ENCODE results near the gene GPATCH1. TPM values are rescaled to one million over a fixed set of nuclear protein-coding genes. Genes with fewer than 3 reads are reported as not detected.
A peak's percentile ranks its signal among the peaks of the same experiment; 100 is the strongest.
"Not testable (repeated sequence)": the region's sequence is repeated elsewhere in the genome, so short reads cannot be mapped to it uniquely, and the experiment has no call there.

GPATCH1 gene
- polyA plus RNA-seq, 1 donor, result 9.5 TPM

DNA sequence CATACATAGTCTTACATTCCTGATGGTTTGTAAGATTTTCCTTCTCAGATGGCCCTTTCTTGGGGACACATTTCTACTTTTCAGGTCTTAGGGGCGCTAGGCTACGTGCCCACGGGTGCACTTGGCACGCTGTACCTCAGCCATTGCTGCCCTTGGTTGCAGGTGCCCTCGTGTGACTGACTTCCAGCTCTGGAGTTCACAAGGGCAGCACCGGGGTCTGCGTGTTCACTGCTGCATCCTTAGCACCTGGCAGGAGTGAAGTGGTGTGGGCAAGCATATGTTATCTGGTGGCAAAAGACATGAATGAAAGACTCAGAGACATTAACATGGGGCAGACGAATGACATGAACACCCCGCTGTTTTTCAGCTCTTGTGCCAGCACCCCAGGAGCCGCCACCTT is 37.7 kb downstream of the GPATCH1 start:
- no peak for DNase-seq

DNA sequence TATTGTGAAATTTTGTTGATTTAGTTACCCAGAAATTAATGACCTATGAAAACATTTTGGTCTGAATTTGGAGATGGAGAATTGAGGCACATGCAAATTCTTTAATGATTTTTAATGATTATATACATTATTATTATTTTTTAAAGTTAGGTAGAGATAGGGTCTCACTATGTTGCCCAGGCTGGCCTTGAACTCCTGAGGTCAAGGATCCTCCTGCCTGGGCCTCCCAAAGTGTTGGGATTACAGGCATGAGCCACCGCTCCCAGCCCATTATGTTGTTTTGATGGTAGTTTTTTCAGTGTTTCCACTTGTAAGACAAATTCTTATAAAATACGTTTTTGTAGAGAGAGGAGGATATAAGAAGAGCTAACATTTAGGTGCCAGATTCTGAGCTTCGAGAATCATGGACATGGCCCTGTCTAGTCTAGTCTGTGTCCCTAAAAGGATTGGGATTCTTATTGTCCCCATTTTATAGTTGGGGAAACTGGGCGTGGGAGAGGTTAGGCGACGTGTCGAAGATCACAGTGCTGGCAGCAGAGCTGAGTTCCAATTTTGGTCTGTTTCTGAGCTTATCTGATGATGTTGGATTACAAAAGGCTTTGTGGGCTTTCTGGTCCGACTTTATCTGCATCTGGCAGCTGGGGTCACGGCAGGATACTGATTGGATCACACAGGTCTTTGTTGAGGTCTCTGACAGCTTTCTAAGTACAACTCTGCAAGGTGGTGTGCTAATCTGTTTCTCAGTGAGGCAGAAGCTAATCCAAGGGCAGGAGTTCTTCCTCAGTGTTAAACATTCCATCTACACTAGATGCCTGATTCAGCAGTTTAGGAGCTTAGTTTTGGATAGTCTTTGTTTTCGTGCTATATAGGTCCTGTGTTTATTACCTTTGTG is 43.5 kb downstream of the GPATCH1 start:
- DNase-seq, result no peak

DNA sequence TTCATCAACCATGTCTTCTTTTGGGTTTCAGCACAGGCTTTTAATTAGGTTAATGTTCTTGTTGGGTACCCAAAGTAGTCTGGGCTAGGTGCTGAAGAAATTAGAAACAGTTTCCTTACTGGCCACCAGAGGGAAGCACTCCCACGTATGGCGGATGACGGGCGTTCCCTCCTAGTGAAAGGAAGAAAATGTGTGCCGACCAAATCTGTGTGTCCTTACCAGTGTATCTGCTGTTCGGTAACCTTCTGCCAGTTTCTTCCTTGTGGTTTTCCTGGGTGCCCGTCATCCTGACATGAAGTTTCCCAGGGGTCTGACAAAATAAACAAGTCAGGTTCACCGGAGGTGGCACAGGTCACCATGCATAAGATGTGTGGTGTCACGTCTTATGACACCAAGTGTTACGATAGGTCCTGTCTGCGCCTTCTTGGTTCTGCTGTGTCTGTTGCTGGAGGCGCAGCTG is 45.0 kb downstream of the GPATCH1 start:
- peak; percentile 51 for DNase-seq

DNA sequence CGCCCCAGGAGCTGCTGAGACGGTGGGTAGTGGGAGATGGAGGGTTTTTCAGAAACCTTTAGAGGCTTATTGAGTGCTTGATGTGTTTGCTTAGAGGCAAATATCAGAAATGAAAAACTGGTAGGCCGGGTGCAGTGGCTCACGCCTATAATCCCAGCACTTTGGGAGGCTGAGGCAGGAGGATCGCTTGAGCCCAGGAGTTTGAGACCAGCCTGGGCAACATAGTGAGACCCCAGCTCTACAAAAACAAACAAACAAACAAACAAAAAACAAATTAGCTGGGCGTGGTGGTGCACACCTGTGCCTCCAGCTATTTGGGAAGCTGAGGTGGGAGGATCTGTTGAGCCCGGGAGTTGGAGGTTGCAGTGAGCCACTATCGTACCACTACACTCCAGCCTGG is 45.7 kb downstream of the GPATCH1 start:
- not testable (repeated sequence) for DNase-seq

DNA sequence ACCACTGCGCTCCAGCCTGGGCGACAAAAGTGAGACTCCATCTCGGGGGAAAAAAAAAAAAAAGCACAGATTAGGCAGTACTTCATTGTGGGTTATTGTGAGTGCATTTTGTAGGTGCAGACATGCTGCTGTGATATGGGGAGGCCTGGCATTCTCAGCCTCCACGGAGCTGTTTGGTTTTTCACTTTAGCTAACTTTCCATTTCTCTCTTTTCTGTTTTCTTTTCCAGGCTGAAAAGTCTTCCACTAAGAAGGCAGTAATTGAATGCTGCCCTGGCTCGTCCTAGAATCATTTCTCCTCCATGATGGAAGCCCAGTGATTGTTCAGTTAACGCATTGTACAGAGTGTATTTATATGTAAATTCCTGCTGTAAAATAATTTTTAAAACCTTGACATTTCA is 48.9 kb downstream of the GPATCH1 start:
- DNase-seq, result no peak

DNA sequence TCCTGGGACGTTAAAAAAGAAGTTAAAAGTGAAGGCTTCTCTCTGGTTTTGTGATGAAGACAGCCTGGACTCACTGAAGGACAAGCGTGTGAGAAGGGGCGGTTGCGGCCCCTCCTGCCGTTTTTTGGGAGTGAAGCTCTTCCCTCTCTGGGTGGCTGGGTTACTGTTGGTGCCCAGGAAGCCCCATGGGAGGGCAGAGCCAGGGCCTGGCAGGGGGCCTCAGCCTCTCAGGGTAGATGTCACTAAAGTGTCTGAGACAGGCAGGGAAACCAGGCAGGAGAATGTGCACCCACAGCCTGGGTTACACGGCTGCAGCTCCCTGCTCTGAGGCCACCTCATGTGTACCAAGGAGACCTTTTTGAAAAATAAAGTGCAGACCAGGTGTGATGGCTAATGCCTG is 49.5 kb downstream of the GPATCH1 start:
- no peak for DNase-seq

DNA sequence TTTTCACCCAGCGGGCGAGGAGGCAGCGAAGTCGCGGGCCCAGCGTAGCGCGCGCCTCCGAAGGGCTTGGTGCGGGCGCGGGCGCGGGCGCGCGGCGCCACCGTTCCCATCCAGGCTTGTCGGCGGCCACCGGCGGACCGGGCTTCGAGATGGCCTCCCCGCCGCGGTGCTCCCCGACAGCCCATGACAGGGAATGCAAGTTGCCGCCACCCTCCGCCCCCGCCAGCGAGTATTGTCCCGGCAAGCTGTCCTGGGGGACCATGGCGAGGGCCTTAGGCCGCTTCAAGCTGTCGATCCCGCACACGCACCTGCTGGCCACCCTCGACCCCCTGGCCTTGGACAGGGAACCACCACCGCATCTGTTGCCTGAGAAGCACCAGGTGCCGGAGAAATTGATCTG is 51.0 kb downstream of the GPATCH1 start, which contains the start of gene WDR88:
Gene WDR88, plus strand, starts transcription at position 94 of the 400 bp plus-strand sequence. Its CDS starts 56 bp downstream, at position 150.
- DNase-seq, result no peak

DNA sequence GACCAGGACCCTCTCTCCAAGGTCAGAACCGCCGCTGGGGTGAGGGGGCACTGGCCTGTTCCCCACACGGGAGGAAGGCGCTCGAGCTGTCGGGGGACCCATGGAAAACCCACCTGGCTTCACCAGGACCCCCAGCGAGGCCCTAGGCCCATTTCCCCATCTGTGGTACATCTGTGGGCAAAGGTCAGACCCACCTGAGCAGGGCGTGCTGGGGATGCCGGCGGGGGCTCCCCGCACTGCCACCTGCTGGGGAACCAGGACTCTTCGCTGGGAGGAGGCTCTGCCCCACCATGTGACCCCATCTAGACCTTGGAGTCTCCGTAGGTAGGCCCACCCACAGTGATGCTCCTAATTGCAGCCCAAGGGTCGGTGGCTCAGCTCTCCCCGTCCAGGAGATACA is 51.4 kb downstream of the GPATCH1 start:
- no peak for DNase-seq

DNA sequence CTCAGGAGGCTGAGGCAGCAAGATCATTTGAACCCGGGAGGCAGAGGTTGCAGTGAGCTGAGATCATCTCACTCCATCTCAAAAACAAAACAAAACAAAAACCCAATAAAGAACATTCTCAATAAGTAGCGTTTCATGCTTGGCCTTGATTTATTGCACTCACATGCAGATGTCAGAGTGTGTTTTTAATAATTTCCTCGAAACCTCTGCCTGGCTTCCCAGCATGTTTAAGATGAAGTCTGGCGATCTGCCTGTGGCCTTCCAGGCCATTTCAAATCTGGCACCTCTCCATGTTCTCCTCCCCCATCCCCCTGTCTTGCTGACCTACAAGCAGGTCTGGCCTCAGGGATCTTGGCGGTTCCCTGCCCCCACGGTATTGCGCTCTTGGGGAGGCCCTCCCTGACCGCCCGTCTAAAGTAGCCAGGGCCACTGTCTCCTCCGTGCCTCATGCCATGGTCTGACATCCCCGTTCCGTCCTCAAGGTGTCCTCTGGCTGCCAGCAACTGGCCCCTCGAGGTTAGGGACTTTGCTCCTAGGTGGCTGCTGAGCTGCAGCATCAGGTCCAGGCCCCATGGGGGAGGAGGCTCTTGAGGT is 52.6 kb downstream of the GPATCH1 start:
- peak; percentile 16 for DNase-seq

DNA sequence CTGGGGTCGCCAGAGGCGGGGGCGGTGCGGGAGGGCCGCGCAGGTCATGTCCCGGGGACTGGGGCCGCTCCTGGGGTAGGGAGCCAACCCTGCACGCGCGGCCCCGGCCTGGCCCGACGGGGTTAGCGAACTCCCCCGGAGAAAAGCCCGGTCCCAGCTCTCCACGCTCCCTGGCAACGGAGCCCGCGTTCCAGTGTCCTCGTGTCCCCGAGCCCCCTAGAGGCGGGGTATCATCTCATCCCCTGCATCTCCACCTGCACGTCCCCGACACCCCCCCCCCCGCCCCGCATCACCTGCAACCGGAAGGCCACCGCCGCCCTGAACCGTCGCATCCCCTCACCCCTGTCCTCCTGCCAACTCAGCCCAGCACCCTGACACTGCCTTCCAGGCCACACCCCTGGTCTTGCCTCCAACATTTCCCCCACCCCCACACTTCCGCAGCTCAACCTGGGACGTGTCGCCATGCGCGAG is 53.6 kb downstream of the GPATCH1 start:
- DNase-seq, result no peak

DNA sequence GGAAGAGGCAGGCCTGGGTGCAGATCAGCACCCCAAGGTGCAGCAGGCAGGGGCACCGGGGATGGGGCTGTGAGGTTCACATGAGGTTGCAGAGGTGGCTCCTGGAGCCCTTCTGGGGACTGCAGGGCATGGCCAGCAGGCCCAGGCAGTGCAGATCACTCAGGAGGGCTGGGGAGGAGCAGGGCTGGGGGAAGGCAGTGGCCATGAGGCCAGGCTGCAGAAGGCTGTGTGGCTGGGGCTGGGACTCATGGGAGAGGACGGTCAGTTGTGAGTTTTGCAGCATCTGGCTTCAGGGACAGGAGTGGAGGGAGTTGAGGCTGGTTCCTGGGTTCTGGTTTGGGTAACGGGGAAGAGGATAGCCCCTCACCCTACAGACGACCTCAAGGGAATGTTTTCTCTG is 58.2 kb downstream of the GPATCH1 start:
- DNase-seq, result no peak

DNA sequence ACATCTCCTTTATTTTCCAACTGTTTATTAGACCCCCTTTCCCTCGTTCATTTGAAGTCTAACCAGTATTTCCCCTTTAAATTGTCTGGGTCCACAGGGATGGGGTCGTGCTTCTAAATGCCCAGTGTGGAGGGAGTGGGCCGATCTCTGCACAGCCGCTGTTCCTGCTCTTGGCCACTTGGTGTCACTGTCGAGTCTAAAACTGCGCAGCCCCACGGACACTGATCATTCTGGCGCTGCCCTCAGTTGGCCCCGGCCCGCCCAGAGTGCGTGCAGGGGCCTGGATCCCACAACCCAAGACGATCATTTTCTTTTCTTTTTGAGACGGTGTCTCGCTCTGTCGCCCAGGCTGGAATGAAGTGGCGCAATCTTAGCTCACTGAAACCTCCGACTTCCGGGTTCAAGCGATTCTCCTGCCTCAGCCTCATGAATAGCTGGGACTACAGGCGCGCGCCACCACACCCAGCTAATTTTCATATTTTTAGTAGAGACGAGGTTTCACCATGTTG is 63.0 kb downstream of the GPATCH1 start:
- DNase-seq, result peak; percentile 73

DNA sequence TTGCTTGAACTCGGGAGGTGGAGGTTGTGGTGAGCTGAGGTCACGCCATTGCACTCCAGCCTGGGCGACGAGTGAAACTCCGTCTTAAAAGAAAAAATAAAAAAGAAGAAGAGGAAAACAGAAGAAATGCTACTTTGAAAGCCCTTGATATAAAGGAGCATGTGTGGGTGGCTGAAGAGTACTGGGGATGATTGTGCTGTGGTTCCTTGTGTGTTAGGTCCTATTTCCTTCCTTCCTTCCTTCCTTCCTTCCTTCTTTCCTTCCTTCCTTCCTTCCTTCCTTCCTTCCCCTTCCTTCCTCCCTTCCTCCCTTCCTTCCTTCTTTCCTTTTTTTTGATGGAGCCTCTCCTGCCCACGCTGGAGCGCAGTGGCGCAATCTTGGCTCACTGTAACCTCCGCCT is 65.2 kb downstream of the GPATCH1 start:
- no peak for DNase-seq

DNA sequence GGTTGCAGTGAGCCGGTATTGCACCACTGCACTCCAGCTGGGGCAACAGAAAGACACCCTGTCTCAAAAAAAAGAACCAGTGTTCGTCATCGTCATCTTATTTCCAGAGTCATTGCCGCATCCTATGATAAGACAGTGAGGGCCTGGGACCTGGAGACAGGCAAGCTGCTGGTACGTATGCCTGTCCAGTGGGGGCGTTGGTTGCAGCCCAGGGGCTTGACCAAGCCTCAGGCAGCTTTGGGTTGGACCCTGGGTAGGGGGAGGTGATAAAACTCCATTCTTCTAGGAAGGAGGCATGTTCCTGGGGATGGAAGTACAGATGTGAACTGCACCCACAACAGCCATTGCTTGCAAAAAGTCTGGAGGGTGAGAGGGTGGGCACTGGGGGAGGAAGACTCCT is 66.6 kb downstream of the GPATCH1 start:
- no peak for DNase-seq

DNA sequence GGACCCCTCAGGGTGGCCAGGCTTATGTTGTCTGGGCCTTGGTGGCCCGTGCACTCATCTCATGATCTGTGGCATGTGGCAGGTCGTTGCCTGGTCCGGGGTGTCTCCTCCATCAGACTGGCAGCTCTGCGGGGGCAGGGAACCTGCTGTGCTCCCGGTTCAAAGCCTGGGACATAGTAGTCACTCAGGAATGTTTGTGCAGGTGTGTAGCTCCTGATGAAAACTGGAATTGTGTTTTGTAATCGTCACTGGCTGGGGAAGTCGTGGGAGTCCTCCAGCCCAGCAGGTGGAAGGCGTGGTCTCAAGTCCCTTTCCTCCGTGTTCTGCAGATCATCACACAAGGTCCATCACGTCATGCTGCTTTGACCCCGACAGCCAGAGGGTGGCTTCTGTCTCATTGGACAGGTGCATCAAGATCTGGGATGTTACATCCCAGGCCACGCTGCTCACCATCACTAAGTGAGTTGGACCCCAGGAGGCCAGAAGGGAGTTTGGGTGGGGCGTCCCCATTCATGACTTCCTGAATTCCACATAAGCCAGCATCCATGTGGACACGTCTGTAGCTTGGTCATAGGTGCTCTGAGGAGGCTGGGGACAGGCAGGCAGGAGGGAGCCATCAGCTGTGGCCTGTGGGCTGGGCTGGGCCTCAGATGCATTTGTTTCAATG is 70.0 kb downstream of the GPATCH1 start:
- no peak for DNase-seq

DNA sequence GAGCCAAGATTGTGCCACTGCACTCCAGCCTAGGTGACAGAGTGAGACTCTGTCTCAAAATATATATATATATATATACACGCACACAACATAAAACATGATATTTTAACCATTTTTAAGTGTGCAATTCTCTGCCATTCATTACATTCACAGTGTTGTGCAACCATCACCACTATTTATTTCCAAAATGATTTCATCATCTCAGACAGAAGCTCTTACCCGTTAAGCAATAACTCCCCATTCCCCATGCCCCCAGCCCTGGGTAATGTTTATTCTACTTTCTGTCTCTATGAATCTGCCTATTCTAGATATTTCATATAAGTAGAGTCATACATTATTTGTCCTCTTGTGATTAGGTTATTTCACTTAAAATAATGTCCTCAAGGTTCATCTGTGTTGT is 71.2 kb downstream of the GPATCH1 start:
- DNase-seq, result no peak

DNA sequence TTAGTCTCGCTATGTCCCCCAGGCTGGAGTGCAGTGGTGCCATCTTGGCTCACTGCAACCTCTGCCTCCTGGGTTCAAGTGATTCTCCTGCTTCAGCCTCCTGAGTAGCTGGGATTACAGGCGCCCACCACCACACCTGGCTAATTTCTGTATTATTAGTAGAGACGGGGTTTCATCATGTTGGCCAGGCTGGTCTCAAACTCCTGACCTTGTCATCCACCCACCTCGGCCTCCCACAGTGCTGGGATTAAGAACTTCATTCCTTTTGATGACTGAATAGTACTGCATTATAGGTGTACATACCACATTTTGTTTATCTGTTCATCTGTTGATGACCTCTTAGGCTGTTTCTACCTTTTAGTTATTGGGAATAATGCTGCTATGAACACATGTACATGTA is 71.6 kb downstream of the GPATCH1 start:
- DNase-seq, result not testable (repeated sequence)

DNA sequence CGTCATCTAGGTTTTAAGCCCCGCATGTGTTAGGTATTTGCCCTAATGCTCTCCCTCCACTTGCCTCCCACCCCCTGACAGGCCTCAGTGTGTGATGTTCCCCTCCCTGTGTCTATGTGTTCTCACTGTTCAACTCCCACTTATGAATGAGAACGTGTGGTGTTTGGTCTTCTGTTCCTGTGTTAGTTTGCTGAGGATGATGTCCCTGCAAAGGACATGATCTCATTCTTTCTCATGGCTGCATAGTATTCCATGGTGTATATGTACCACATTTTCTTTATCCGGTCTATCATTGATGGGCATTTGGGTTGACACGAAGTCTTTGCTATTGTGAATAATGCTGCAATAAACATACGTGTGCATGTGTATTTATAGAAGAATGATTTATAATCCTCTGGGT is 73.3 kb downstream of the GPATCH1 start:
- DNase-seq, result not testable (repeated sequence)

DNA sequence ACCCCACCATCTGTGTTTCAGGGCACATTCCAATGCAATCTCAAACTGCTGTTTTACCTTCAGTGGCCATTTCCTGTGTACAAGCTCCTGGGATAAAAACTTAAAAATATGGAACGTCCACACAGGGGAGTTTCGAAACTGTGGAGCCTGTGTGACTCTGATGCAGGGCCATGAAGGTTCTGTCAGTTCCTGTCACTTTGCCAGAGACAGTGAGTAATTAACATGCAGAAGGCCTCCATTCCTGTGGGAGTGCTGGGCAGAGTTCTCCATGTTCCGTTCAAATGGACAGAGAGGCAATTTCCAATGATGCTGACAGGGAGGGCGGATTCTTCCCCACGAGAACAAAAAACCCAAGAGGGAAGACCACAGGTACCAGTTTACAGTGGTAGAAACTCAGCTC is 75.4 kb downstream of the GPATCH1 start:
- DNase-seq, result no peak

DNA sequence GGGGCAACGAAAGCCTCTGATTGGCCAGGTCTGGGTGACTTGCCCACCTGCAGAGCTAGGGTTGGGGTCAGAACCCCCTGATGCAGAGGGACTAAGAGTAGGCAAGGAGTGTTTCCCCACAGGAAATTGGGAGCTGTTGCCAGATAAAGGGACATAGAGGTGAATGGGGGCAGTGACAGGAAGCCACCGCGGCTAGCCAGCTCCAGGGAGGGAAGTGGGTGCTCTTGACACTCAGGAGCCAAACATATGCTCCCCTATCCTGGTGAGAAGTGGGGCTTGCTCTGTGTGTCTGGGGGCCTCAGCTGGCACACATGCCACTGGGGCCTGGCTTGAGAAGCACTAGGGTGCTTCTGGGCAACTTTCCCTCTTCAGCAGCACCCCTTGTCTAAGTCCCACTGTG is 76.9 kb downstream of the GPATCH1 start:
- DNase-seq, result no peak

DNA sequence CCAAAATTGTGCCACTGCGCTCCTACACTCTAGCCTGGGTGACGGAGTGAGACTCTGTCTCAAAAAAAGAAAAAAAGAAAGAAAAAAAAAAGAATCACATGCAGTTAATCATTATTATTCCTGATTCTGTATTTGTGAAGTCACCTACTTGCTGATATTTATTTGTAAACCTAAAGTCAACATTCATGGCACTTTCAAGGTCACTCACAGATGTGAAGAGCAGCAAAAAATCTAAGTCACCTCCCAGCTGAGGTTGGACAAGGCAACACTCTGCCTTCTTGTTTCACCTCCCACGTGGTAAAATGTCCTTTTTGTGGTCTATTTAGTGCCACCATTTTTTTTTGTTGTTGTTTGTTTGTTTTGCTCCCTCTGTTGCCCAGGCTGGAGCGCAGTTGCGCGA is 77.4 kb downstream of the GPATCH1 start:
- DNase-seq, result no peak

DNA sequence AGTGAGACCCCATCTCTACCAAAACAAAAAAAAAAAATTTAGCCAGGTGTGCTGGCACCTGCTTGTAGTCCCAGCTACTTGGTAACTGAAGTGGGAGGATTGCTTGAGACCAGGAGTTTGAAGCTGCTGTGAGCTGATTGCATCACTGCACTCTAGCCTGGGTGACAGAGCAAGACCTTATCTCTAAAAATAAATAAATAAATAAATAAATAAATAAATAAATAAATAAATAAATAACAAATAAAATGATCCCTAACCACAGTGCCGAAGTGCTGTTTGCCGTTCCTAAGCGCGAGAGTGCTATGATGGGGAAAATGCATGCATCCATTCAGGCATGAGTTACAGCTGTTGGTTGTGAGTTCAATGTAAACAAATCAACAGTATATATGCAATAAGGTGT is 78.2 kb downstream of the GPATCH1 start:
- no peak for DNase-seq

DNA sequence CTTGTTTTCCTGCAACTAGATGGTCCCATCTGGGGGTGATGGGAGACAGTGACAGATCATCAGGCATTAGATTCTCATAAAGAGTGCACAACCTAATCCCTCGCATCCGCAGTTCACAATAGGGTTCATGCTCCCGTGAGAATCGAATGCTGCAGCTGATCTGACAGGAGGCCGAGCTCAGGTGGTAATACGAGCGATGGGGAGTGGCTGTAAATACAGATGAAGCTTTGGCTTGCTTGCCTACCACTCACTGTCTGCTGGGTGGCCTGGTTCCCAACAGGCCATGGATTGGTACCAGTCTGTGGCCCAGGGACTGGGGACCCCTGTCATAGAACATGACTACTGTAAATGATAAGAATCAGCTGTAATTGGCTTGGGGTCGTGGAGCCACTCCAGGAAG is 78.9 kb downstream of the GPATCH1 start:
- no peak for DNase-seq

Measured in hindlimb muscle (tissue), 1 donor.